ENCODE measurements around the gene EEFSEC. TPM values are rescaled to one million over a fixed set of nuclear protein-coding genes. Genes with fewer than 3 reads are reported as not detected.

The EEFSEC gene
- total RNA-seq, 1 donor from 2014 or later: 10.1 TPM

DNA sequence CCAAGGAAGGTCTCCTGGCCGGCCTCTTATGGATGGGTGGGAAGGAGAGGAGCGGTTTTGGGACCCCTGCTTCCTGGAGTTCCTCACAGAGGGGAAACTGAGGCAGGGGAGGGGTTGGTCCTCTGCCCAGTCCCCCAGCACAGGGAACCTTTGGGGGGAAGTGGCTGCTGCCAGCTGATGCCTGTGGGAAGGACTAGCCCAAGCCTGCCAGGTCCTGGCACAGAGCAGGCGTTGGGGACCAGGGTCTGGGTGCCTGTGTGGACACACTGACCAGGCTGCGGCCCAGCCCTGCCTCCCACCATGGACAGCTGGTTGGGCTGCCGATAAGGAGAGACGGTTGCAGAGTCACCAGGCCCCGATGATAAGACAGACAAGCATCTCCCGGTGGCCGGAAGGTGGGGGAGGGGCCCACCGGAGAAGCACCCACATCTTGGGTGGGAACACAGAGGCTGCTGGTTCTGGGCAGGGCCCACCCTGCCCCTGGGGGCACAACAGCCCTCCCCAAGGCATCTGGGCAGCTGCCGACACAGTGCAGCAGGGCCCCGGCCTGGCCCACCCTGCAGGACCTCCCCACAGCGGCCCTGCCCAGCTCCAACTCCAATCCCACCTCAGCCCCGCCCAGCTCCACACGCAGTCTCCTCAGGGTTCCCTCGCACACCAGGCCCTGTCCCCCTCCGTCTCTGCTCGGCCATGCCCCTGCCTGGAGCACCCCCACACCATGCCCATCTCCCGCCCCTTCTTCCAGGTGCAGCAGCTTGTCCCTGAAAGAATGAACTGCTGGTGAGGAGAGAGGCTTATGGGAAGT is 262.7 kb downstream of the EEFSEC start:
- no peak overlapping the region for H3K4me3 ChIP-seq (ENCODE audit: low read depth, low read length)
- TF ChIP-seq, protein P1, sequence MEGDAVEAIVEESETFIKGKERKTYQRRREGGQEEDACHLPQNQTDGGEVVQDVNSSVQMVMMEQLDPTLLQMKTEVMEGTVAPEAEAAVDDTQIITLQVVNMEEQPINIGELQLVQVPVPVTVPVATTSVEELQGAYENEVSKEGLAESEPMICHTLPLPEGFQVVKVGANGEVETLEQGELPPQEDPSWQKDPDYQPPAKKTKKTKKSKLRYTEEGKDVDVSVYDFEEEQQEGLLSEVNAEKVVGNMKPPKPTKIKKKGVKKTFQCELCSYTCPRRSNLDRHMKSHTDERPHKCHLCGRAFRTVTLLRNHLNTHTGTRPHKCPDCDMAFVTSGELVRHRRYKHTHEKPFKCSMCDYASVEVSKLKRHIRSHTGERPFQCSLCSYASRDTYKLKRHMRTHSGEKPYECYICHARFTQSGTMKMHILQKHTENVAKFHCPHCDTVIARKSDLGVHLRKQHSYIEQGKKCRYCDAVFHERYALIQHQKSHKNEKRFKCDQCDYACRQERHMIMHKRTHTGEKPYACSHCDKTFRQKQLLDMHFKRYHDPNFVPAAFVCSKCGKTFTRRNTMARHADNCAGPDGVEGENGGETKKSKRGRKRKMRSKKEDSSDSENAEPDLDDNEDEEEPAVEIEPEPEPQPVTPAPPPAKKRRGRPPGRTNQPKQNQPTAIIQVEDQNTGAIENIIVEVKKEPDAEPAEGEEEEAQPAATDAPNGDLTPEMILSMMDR (conservative IDR thresholded peaks at IDR 0.05; ENCODE audit: low read depth, low read length): no peak
- no peak for DNase-seq (ENCODE audit: low read depth)

DNA sequence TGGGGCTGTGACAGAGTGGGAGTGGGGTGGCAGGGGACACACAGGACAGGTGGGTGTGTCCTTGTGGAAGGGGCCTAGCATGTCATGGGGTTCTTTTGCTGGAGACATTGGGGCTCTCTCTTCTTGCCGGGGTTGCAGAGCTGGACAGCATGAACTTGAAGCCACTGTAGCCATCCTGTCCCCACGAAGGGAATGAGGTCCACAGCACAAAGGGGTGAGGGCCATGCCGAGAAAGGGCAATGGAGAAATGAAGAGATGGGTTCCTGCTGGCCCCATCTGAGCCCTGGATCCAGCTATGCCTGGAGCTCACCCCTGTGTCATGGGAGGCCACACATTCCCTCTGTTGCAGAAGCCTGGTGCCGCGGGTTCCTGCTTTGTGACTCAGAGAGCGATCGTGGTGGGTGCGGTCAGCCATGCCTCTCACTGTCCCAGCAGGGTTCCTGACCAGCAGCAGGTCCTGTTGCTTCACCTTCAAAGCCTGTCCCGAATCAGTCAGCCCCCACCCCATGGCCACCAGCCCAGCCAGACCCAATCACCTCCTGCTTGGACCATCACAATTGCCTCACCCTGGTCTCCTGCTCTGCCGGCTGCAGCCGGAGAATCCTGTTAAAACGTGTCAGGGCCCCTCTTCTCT is 263.4 kb downstream of the EEFSEC start:
- peak; percentile 1 for DNase-seq (ENCODE audit: low read depth)
- TF ChIP-seq, protein P1 (conservative IDR thresholded peaks at IDR 0.05; ENCODE audit: low read depth, low read length): no peak
- H3K4me3 ChIP-seq (ENCODE audit: low read depth, low read length): no peak overlapping the region

DNA sequence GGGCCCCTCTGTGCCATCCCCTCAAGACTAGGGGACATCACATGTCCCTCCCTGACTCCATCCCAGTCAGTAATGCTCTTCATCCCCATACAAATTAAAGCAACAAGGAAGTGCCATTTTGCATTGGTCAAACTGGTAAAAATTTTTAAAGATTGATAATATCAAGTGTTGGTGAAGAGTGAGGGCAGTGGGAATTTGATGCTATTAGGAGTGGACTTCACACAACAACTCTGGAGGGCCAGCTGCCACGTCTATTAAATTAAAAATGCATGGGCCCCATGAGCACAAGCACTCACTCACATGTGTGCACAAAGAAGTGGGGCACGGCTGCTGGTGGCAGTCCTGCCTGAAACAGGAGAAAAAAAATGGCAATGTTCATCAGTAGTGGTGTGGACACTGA is 265.6 kb downstream of the EEFSEC start:
- TF ChIP-seq, protein P1 (conservative IDR thresholded peaks at IDR 0.05; ENCODE audit: low read depth, low read length): no peak
- H3K4me3 ChIP-seq (ENCODE audit: low read depth, low read length): no peak overlapping the region
- no peak for DNase-seq (ENCODE audit: low read depth)

DNA sequence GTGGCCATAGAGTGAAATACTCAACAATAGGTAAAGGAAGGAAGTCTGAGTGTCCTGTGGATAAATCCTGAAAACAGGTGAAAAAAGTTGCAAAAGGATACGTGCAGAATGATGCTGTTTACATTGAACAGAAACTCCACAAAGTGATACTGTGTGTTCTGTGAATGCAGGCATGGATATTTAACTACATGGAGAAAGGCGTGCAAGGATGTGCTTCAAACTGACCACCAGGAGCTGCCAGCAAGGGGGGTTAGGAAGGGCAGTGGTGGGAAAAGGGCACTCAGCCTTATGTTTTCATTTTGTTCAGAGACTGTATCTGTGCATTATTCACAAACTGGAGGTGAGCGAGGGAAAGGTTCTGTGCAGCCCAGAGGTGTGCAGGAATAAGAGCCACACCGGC is 266.0 kb downstream of the EEFSEC start:
- no peak for DNase-seq (ENCODE audit: low read depth)
- TF ChIP-seq, protein P1 (conservative IDR thresholded peaks at IDR 0.05; ENCODE audit: low read depth, low read length): no peak
- no peak overlapping the region for H3K4me3 ChIP-seq (ENCODE audit: low read depth, low read length)

DNA sequence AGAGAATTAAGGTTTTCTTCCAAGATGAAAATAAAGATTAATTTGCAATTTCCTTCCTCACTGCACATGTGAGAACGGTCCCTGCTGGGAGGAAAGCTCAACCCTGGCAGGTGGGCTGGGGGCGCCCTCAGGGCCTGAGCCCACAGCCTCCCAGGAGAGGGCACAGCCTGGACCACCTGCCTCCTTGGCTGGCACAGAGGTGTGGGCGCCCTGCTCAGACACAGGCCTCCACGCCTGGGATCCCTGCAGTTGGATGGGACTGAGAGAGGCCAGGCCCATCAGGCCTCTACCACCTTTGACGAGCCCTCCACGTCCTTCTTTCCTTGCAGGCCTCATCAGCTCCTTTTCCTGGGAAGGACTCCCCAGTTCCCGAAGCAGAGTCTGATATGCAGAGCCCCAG is 267.0 kb downstream of the EEFSEC start:
- TF ChIP-seq, protein P1 (conservative IDR thresholded peaks at IDR 0.05; ENCODE audit: low read depth, low read length): no peak
- no peak overlapping the region for H3K4me3 ChIP-seq (ENCODE audit: low read depth, low read length)
- DNase-seq (ENCODE audit: low read depth): no peak

DNA sequence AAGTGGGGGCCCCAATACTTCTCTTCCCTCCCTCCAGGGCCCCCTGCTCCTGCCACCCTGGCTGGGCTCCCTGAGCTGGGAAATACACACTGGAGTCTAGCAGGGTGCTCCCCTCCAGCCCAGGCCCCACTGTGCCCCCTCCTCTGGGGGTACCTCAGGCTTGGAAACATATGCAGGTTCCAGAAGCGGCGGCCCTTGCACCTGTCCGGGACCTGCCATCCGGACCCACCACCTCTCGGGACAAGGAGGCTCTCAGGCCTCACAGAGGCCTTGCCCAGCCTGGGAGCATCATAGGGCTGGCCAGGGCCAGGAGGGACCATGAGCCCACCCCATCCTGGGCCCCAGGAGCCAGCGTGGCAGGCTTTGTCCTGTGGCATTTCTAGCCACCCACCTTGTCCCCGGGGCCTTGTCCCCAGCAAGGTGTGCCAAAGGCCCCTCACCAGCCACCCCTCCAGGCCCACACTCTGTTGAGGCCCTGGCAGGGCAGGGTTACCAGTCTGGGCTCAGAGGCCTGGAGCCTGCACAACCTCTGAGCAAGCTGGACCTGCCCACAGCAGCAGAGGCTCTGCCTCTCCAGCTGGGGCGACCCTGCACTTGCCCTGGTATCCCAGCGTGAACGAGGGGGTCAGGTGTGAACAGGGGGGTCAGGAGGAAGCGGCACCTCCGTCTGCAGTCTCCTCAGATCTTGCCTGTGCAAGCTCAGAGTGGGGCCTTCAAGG is 267.6 kb downstream of the EEFSEC start:
- no peak overlapping the region for H3K4me3 ChIP-seq (ENCODE audit: low read depth, low read length)
- TF ChIP-seq, protein P1 (conservative IDR thresholded peaks at IDR 0.05; ENCODE audit: low read depth, low read length): no peak
- no peak for DNase-seq (ENCODE audit: low read depth)

Data from epithelial cell of proximal tubule (primary cell).